H1 (cell line): ENCODE data around the gene LNPEP. TPM values are rescaled to one million over a fixed set of nuclear protein-coding genes. Genes with fewer than 3 reads are reported as not detected.

Experiments
- CTCF ChIA-PET: fragments of 300-600 bp; sonication (Branson Sonifier 250); formaldehyde crosslinking; loops from one replicate; lab custom pipeline; 2021; ENCODE audit not compliant: partially characterized antibody; lab: Charles Lee
- POLR2A ChIA-PET: fragments of 300-600 bp; sonication (Branson Sonifier 250); formaldehyde crosslinking; loops from one replicate; lab custom pipeline; 2021; ENCODE audit warnings: inconsistent platforms; ENCODE audit not compliant: partially characterized antibody; lab: Charles Lee
- DNase-seq, 2 experiments: peaks; one replicate each; pipeline versions ENCODE4 v3.0.0 to v3.0.0-alpha.2; 2010 to 2022; ENCODE audit warnings: low spot score in 2 of 2, low read depth in 1 of 2, mixed read lengths in 1 of 2
- FAIRE-seq: peaks from 2 replicates; lab custom pipeline; 2011; peaks lifted over from hg19 to GRCh38; lab: Jason Lieb, UNC
- H2AFZ ChIP-seq: 2 replicates; pipeline ENCODE4 v1.8.1; 2012; ENCODE audit warnings: low read length, inconsistent platforms
- H2AK5ac ChIP-seq: 2 replicates; pipeline ENCODE4 v1.6.1; 2013; ENCODE audit warnings: low read depth, low read length
- H2BK120ac ChIP-seq: replicated peaks from 2 replicates; pipeline ENCODE3; 2013; ENCODE audit warnings: low read depth, low read length, inconsistent platforms
- H2BK12ac ChIP-seq: 2 replicates; pipeline ENCODE4 v1.6.1; 2013; ENCODE audit warnings: low read depth, low read length
- H2BK15ac ChIP-seq: 2 replicates; pipeline ENCODE4 v1.6.1; 2013; ENCODE audit warnings: low read length
- H2BK20ac ChIP-seq: 2 replicates; pipeline ENCODE4 v1.6.1; 2013; ENCODE audit warnings: low read length
- H2BK5ac ChIP-seq: 2 replicates; pipeline ENCODE4 v1.6.1; 2013; ENCODE audit warnings: low read depth, low read length
- H3K14ac ChIP-seq: 2 replicates; pipeline ENCODE4 v1.6.1; 2013; ENCODE audit warnings: inconsistent platforms; ENCODE audit not compliant: insufficient read length
- H3K18ac ChIP-seq: 2 replicates; pipeline ENCODE4 v1.6.1; 2013; ENCODE audit warnings: low read length; ENCODE audit errors: extremely low read depth
- H3K23ac ChIP-seq: 2 replicates; pipeline ENCODE4 v1.6.1; 2013; ENCODE audit warnings: inconsistent platforms; ENCODE audit not compliant: insufficient read length
- H3K23me2 ChIP-seq: 2 replicates; pipeline ENCODE4 v1.6.1; 2013; ENCODE audit warnings: low read depth, low read length
- H3K27ac ChIP-seq: 2 replicates; pipeline ENCODE4 v1.6.1; 2011; ENCODE audit warnings: low read depth, low read length, inconsistent platforms
- H3K27me3 ChIP-seq, 4 experiments: replicated peaks in 1 of 4; 1 replicate in 1 of 4; 2 replicates in 3 of 4; pipeline versions ENCODE4 v1.6.1 to v1.8.1; 2011 to 2013; ENCODE audit warnings: low read length in 3 of 4, mild to moderate bottlenecking in 3 of 4, inconsistent platforms in 2 of 4, mixed read lengths in 2 of 4, moderate library complexity in 1 of 4; ENCODE audit not compliant: control insufficient read depth in 3 of 4, insufficient read depth in 3 of 4; ENCODE audit errors: extremely low read depth in 1 of 4
- H3K36me3 ChIP-seq, 4 experiments: 2 replicates each; pipeline versions ENCODE4 v1.6.1 to v1.8.1; 2011 to 2013; ENCODE audit warnings: mild to moderate bottlenecking in 4 of 4, low read length in 3 of 4, moderate library complexity in 2 of 4, control low read depth in 1 of 4, inconsistent platforms in 1 of 4; ENCODE audit not compliant: insufficient read depth in 4 of 4, control insufficient read depth in 2 of 4
- H3K4ac ChIP-seq: replicated peaks from 2 replicates; pipeline ENCODE3; 2013; ENCODE audit warnings: low read length, low read depth, mixed read lengths, inconsistent platforms; ENCODE audit not compliant: insufficient read length
- H3K4me1 ChIP-seq, 4 experiments: replicated peaks in 1 of 4; 1 replicate in 1 of 4; 2 replicates in 3 of 4; pipeline versions ENCODE4 v1.6.1 to v1.8.1; 2011 to 2013; ENCODE audit warnings: low read length in 3 of 4, inconsistent platforms in 2 of 4, mixed read lengths in 1 of 4; ENCODE audit not compliant: insufficient read depth in 4 of 4, control insufficient read depth in 3 of 4
- H3K4me2 ChIP-seq, 2 experiments: 2 replicates each; pipeline versions ENCODE4 v1.6.1 to v1.8.1; 2011 to 2013; ENCODE audit warnings: low read depth in 2 of 2, low read length in 2 of 2, control low read depth in 1 of 2, inconsistent platforms in 1 of 2, mild to moderate bottlenecking in 1 of 2; ENCODE audit not compliant: insufficient read depth in 1 of 2
- H3K4me3 ChIP-seq, 4 experiments: fragments of 200-600, 300-600 bp in 1 of 4; sonication (generic), shearing (Covaris generic), sonication (Bioruptor Twin) in 1 of 4; 2 replicates each; pipeline versions ENCODE4 v1.5.1 to v1.8.1; 2011 to 2016; ENCODE audit warnings: low read length in 4 of 4, low read depth in 3 of 4, control low read depth in 2 of 4, inconsistent platforms in 2 of 4, mild to moderate bottlenecking in 2 of 4, mixed read lengths in 1 of 4, moderate library complexity in 1 of 4; ENCODE audit not compliant: insufficient read depth in 2 of 4; ENCODE audit errors: extremely low read depth in 1 of 4
- H3K56ac ChIP-seq: replicated peaks from 2 replicates; pipeline ENCODE3; 2013; ENCODE audit warnings: low read depth, mild to moderate bottlenecking, mixed read lengths, low read length, inconsistent platforms; ENCODE audit not compliant: insufficient read length
- H3K79me1 ChIP-seq: 2 replicates; pipeline ENCODE4 v1.6.1; 2013; ENCODE audit warnings: low read depth, low read length, control low read depth
- H3K79me2 ChIP-seq, 2 experiments: 2 replicates each; pipeline versions ENCODE4 v1.6.1 to v1.8.1; 2012 to 2013; ENCODE audit warnings: low read length in 2 of 2, mild to moderate bottlenecking in 2 of 2, inconsistent platforms in 1 of 2; ENCODE audit not compliant: insufficient read depth in 2 of 2, control insufficient read depth in 1 of 2
- H3K9ac ChIP-seq, 4 experiments: replicated peaks in 1 of 4; 1 replicate in 1 of 4; 2 replicates in 3 of 4; pipeline versions ENCODE4 v1.6.1 to v1.8.1; 2011 to 2013; ENCODE audit warnings: low read depth in 3 of 4, low read length in 3 of 4, control low read depth in 2 of 4, mild to moderate bottlenecking in 2 of 4, moderate library complexity in 2 of 4, inconsistent platforms in 1 of 4; ENCODE audit errors: extremely low read depth in 1 of 4
- H3K9me3 ChIP-seq, 2 experiments: 2 replicates each; pipeline versions ENCODE4 v1.6.1 to v1.8.1; 2012 to 2013; ENCODE audit warnings: mild to moderate bottlenecking in 2 of 2, moderate library complexity in 2 of 2, control low read depth in 1 of 2, inconsistent platforms in 1 of 2, low read depth in 1 of 2, low read length in 1 of 2, mixed read lengths in 1 of 2; ENCODE audit not compliant: insufficient read depth in 2 of 2
- H4K20me1 ChIP-seq, 2 experiments: replicated peaks in 1 of 2; 2 replicates each; pipeline versions ENCODE3 to v1.8.1; 2011 to 2013; ENCODE audit warnings: inconsistent platforms in 2 of 2, low read length in 2 of 2, mild to moderate bottlenecking in 1 of 2; ENCODE audit not compliant: insufficient read depth in 2 of 2, control insufficient read depth in 1 of 2
- H4K5ac ChIP-seq: 2 replicates; pipeline ENCODE4 v1.6.1; 2013; ENCODE audit warnings: low read length, low read depth, mixed read lengths, inconsistent platforms; ENCODE audit not compliant: insufficient read length
- H4K8ac ChIP-seq: 2 replicates; pipeline ENCODE4 v1.8.0; 2013; ENCODE audit warnings: mild to moderate bottlenecking, moderate library complexity, low read length, inconsistent platforms; ENCODE audit not compliant: insufficient read depth; ENCODE audit errors: extremely low read depth
- H4K91ac ChIP-seq: replicated peaks from 2 replicates; pipeline ENCODE3; 2013; ENCODE audit warnings: low read length, mixed read lengths, inconsistent platforms; ENCODE audit not compliant: insufficient read length
- ASH2L ChIP-seq: fragments of 200-600, 300-600 bp; sonication (generic); IDR thresholded peaks from one replicate; pipeline ENCODE4 v1.7.1; 2017; ENCODE audit warnings: low read length
- BRCA1 ChIP-seq: IDR thresholded peaks from 2 replicates; pipeline ENCODE4 v1.6.1; 2012; ENCODE audit warnings: low read depth, low read length, improper control_type of control experiment
- CHD1 ChIP-seq: IDR thresholded peaks from 2 replicates; pipeline ENCODE4 v1.6.1; 2012; ENCODE audit warnings: low read depth, low read length, improper control_type of control experiment
- CTBP2 ChIP-seq: IDR thresholded peaks from 2 replicates; pipeline ENCODE4 v1.7.0; 2011; ENCODE audit warnings: borderline replicate concordance, mild to moderate bottlenecking, moderate library complexity, mixed read lengths, low read length; ENCODE audit not compliant: insufficient read depth, insufficient read length
- KDM4A ChIP-seq: IDR thresholded peaks from one replicate; pipeline ENCODE4 v1.7.1; 2012; ENCODE audit warnings: low read depth, mild to moderate bottlenecking, moderate library complexity, low read length, inconsistent platforms; ENCODE audit not compliant: severe bottlenecking
- POU5F1 ChIP-seq: IDR thresholded peaks from 2 replicates; pipeline ENCODE4 v1.6.1; 2011; ENCODE audit warnings: low read depth, mild to moderate bottlenecking, low read length, moderate library complexity
- SRF ChIP-seq: IDR thresholded peaks from 2 replicates; pipeline ENCODE4 v1.6.1; 2011; ENCODE audit warnings: mild to moderate bottlenecking, low read depth, low read length, moderate library complexity
- TAF1 ChIP-seq: IDR thresholded peaks from 2 replicates; pipeline ENCODE4 v1.6.1; 2011; ENCODE audit warnings: mild to moderate bottlenecking, low read depth, low read length
- TAF7 ChIP-seq: optimal IDR thresholded peaks from 2 replicates; pipeline ENCODE3; 2011; ENCODE audit warnings: low read depth, mild to moderate bottlenecking, inconsistent platforms, low read length, moderate library complexity, borderline replicate concordance
- TBP ChIP-seq: IDR thresholded peaks from 2 replicates; pipeline ENCODE4 v1.6.1; 2011; ENCODE audit warnings: low read depth, low read length, improper control_type of control experiment
- YY1 ChIP-seq: IDR thresholded peaks from 2 replicates; pipeline ENCODE4 v1.6.1; 2011; ENCODE audit warnings: low read depth, mild to moderate bottlenecking, low read length
- WGBS, 2 experiments: shearing (Covaris generic) in 1 of 2; methylation state at CpG; one replicate each; pipeline versions ENCODE4 v1.1.6 to v1.1.7; 2013 to 2015; ENCODE audit warnings: low lambda C conversion rate in 2 of 2, mixed read lengths in 2 of 2, inconsistent platforms in 1 of 2, low coverage in 1 of 2, missing lambda C conversion rate in 1 of 2; ENCODE audit not compliant: insufficient replicate concordance in 2 of 2, insufficient coverage in 1 of 2, insufficient read length in 1 of 2; ENCODE audit errors: extremely low coverage in 1 of 2, missing lambda C conversion rate in 1 of 2; 5-methylcytosine and 5-hydroxymethylcytosine counted together
- polyA plus RNA-seq, 7 experiments: library from polyadenylated mRNA; depleted of rRNA in 3 of 7; stranded (reverse) in 5 of 7; unstranded in 2 of 7; fragments of >200 nt in 5 of 7; fragments of 200-250 nt in 2 of 7; gene quantifications; 1 replicate in 5 of 7; 2 replicates in 1 of 7; 4 replicates in 1 of 7; pipeline versions ENCODE4 v1.2.1 to v1.2.3, GENCODE V29; 2011 to 2013; ENCODE audit warnings: missing spikeins in 2 of 7, mixed read lengths in 2 of 7
- total RNA-seq: library from RNA; stranded (reverse); fragmentation: NEBNext Ultra II Directional; extraction: Animal tissue kit (Norgen Biotek cat#: 25700); gene quantifications from 2 replicates; pipeline ENCODE4 v1.2.1, GENCODE V29; 2021
- TF ChIP-seq, protein P1 (sequence below): IDR thresholded peaks from 2 replicates; pipeline ENCODE4 v1.6.1; 2011; ENCODE audit warnings: low read length, improper control_type of control experiment
- TF ChIP-seq, protein P2 (sequence below): IDR thresholded peaks from 2 replicates; pipeline ENCODE4 v1.6.1; 2011; ENCODE audit warnings: low read depth, mild to moderate bottlenecking, low read length; ENCODE audit not compliant: insufficient read depth

The LNPEP gene
- total and polyA plus RNA-seq, 2 of the 8 experiments (the other 6 are each of a cell fraction or from before 2014, with no cell fraction given): 1.8 to 4.5 TPM

DNA sequence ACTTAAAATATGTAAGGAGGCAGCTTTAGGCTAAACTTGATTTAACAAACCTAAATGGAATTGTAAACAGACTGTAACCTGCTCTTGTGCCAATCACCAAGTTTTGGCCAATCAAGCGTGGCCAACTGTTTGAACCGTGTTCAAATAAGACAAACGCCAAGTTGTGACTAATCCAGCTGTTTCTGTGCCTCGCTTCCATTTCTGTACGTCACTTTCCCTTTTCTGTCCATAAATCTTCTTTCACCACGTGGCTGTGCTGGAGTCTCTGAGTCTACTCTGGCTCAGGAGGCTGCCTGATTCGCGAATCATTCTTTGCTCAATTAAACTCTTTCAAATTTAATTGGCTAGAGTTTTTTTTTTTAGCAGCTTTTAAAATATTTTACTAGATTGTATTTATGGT is 135.2 kb downstream of the LNPEP start:
- no peak overlapping the region for H2BK15ac ChIP-seq
- H2BK120ac ChIP-seq: no peak overlapping the region
- H3K36me3 ChIP-seq: no peaks in the 10 kb centered on the region
- no peaks in the 10 kb centered on the region for H3K79me2 ChIP-seq
- DNase-seq (no peak), FAIRE-seq (no peak)
- H3K4me3 ChIP-seq: no peak overlapping the region
- H4K91ac ChIP-seq: no peak overlapping the region
- no peaks in the 10 kb centered on the region for H3K79me1 ChIP-seq
- H3K9ac ChIP-seq: no peak overlapping the region
- H2AK5ac ChIP-seq: no peak overlapping the region
- H3K18ac ChIP-seq: no peak overlapping the region
- H3K4me1 ChIP-seq: peaks cover 0 to 3% (median 0%) of the 10 kb centered on the region in 4 experiments; a peak in 1 of 7 replicates
- H3K9me3 ChIP-seq: no peaks in the 10 kb centered on the region
- H2BK20ac ChIP-seq: no peak overlapping the region
- CTCF ChIA-PET: interaction anchor here (0.9 to 1.7 kb wide), 4 partner anchors 13 to 93 kb away, joined by 3 to 10 read pairs (median 4); partner anchors contain the start of gene LIX1
- H3K23ac ChIP-seq: no peak overlapping the region
- H3K56ac ChIP-seq: no peak overlapping the region
- no peak overlapping the region for H4K8ac ChIP-seq
- H3K27me3 ChIP-seq: no peaks in the 10 kb centered on the region
- H2BK5ac ChIP-seq: no peak overlapping the region
- no peak overlapping the region for H3K4me2 ChIP-seq
- POLR2A ChIA-PET: no interaction called here
- H4K20me1 ChIP-seq: no peaks in the 10 kb centered on the region
- no peak overlapping the region for H2BK12ac ChIP-seq
- H3K4ac ChIP-seq: no peak overlapping the region
- H4K5ac ChIP-seq: no peak overlapping the region
- 0 out of 2 replicates have a peak overlapping the region, but pooled peaks have one; percentile 64 for H2AFZ ChIP-seq
- H3K14ac ChIP-seq: no peak overlapping the region
- WGBS, 2 experiments: 94% methylated on average over 8 of the region's 8 CpGs; no CpG with 5 or more reads in 1 of the 2 experiments
- H3K23me2 ChIP-seq: no peaks in the 10 kb centered on the region
- no peak overlapping the region for H3K27ac ChIP-seq
- TF ChIP-seq ASH2L: no peak
- TF ChIP-seq POU5F1: no peak
- no peak for TF ChIP-seq CHD1
- no peak for TF ChIP-seq KDM4A
- no peak for TF ChIP-seq TAF1
- no peak for TF ChIP-seq BRCA1
- no peak for TF ChIP-seq TBP
- TF ChIP-seq, protein P1, sequence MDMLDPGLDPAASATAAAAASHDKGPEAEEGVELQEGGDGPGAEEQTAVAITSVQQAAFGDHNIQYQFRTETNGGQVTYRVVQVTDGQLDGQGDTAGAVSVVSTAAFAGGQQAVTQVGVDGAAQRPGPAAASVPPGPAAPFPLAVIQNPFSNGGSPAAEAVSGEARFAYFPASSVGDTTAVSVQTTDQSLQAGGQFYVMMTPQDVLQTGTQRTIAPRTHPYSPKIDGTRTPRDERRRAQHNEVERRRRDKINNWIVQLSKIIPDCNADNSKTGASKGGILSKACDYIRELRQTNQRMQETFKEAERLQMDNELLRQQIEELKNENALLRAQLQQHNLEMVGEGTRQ: no peak
- TF ChIP-seq CTBP2: no peak
- TF ChIP-seq, protein P2, sequence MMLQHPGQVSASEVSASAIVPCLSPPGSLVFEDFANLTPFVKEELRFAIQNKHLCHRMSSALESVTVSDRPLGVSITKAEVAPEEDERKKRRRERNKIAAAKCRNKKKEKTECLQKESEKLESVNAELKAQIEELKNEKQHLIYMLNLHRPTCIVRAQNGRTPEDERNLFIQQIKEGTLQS: no peak
- TF ChIP-seq YY1: no peak
- TF ChIP-seq SRF: no peak
- TF ChIP-seq TAF7: no peak
